ENCODE data around the gene MYL12A.

The MYL12A gene

DNA sequence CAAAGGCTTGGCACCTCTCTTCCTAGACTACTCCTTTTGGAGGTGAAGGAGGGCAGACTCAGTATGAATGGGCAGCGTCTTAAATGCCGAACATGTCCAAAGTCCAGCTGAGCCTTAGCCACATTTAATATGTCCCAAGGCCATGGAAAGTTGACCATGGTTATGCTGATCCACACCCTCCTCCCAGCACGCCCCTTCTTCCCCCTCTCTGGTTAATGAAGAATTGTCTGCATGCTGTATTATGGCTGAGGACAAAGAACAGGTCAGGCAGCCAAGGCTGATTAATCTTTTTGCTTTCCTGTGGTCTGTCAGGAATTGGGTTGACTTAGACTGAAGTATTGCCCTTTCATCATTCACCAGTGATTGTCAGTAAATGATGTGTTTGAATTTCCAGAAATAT, 22.0 kb upstream of the MYL12A start:
- DNase-seq, result no peak

- no peak for DNase-seq
Measured at GRCh38 chr18:3226048-3226447, 21.6 kb upstream of the MYL12A start.

GRCh38 chr18:3230401-3231334, 16.9 kb upstream of the MYL12A start:
- DNase-seq, result no peak

DNA sequence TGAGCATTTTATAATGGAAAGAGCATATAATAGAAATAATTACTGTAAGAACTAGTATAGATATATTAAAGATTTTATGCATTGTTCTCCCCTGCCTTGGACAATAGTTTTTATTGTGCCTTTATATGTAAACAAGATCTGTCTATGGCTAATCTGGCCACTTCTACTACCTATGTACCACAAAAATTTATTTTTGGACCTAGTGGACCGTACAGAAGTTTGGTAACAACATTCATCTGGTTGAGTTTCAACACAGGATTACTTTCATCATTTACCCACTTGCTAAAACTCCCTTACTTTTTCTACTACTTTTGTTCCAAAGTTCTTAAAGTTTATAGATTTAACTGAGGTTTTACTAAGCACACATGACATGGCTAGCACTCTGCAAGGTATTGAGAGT, 14.6 kb upstream of the MYL12A start:
- no peak for DNase-seq

DNA sequence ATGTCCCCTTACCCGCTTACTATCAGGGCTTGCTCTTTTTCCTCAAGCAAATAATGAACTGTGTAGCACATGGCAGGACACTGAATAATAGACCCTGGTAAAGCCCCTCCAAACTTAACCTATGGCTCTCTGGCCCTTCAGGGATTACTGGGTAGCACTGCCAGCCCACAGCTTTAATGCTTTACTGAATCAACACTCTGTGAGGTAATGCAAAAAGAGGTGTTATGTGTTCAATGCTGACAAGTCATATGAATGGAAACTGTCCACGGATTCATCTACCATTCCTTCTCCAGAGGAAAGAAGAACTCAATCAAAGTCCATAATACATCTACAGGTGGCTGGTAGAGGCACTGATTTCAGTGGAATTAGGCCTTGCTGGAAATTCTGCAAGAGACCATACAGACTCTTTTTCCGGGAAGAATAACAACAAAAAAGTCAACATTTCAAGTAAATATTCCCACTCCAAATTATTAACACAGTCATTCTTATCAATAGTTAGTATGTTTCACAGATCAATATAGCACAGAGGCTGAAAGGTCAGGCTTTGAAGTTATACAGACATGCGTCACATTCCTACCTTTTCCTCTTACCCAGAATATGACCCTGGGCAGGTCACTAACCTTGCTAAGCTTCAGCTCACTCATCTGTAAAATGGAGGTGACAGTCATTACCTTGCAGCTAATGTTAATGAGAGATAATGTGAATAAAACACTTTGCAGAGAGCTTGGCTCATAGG, 14.0 kb upstream of the MYL12A start:
- DNase-seq, result no peak

DNA sequence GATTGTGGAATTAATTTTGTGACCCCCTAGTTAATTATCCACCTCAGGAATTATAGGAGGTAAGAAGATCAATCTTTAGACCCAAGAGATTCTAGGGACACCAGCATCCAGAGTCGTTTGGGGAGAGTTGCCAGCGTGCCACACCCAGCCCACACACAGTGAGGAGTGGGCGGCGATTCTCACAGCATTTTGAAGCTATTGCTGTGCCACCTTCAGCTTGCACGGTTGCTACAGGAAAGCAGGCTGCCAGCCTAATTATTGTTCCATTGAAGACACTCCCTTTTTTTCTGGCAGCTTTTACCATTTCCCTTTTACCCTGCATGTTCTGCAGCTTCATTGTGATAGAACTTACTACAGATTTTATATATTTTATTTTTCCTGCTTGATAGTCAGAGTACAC, 13.1 kb upstream of the MYL12A start:
- DNase-seq, result no peak

DNA sequence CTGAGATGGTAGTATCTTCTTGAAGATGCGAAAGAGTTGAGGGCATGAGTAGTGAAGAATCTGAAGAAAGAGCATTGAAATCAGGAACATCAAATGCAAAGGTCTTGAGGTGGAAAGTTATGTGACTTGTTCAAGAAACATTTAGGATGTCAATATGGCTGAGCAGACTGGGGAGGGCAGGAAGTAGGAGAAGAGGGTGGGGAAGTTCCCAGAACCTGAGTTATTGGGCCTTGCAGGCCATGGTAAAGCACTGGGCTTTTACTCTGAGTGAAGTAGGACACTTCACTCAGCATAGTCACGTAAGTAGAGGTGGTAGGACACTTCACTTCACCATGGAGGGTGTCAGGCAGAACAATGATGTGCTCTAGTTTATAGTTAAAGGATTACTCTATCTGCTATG, 11.8 kb upstream of the MYL12A start:
- no peak for DNase-seq

GRCh38 chr18:3236470-3236869, 11.1 kb upstream of the MYL12A start:
- DNase-seq, result no peak

- DNase-seq, result no peak
Measured at GRCh38 chr18:3238742-3239141, 8.9 kb upstream of the MYL12A start.

DNA sequence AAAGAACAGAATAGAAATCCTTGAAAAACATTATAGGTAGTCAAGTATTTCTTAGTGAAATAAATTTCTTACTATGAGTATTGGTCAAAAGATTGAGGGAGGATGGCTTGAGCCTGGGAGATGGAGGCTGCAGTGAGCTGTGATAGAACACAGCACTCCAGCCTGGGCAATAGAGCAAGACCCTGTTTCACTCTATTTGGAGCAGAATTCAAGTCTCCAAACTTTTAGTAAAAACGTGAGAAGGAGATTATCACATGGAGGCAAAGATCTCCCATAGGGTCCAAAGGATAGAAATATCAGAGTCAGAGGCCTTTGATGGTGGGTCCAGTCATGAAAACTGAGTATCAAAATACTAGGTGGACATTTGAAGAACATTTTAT, 2.4 kb upstream of the MYL12A start:
- DNase-seq, result no peak

DNA sequence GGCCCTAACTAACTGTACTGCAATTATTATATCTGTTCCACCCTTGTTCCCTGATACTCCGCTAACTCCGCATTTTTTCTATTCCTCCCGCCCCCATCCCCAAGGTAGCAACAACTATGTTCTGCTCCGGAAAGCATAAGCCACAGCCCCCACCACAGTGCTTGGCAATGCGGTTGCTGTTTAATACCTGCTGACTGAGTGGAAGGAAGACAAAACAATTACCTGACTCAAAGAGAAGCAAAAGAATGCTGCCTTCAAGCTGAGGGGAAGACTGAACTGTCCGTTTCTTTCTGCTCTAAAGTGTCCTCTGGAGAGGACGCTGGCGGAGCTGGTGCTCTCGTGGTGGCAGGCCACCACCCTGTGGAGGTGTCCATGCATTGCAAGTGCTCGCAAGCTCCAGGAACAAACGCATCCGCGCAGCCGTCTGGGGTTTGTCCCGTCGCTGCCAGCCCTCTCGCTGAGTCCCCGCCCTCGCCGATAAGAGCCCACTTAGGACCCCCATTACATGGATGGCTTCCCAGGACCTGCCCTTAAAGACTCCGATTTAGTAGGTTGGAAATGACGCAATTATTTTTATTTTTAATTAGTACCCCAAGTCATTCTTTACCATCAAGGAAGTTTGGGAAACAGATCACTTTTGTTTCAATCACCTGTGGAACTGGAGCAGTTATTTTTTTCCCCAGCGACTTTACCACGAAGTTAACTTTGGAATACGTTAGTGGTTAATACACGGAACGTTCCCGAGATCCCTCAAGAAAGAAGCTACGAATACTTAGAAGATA, 1.6 kb upstream of the MYL12A start:
- DNase-seq, result peak; percentile 41 to 85

GRCh38 chr18:3246635-3247239, 864 bp upstream of the MYL12A start:
- peak in 1 of 2 experiments; percentile 29 for DNase-seq

GRCh38 chr18:3248062-3248657, 559 bp downstream of the MYL12A start:
- peak in 1 of 2 experiments; percentile 37 for DNase-seq

GRCh38 chr18:3248658-3249359, 1.2 kb downstream of the MYL12A start:
- peak in 1 of 2 experiments; percentile 5 for DNase-seq

- no peak for DNase-seq
Measured at GRCh38 chr18:3250237-3251107, 2.9 kb downstream of the MYL12A start.

- DNase-seq, result no peak
Measured at GRCh38 chr18:3251249-3251962, 3.8 kb downstream of the MYL12A start.

GRCh38 chr18:3251963-3252277, 4.3 kb downstream of the MYL12A start:
- DNase-seq, result no peak

GRCh38 chr18:3252843-3253242, 5.2 kb downstream of the MYL12A start:
- DNase-seq, result no peak

DNA sequence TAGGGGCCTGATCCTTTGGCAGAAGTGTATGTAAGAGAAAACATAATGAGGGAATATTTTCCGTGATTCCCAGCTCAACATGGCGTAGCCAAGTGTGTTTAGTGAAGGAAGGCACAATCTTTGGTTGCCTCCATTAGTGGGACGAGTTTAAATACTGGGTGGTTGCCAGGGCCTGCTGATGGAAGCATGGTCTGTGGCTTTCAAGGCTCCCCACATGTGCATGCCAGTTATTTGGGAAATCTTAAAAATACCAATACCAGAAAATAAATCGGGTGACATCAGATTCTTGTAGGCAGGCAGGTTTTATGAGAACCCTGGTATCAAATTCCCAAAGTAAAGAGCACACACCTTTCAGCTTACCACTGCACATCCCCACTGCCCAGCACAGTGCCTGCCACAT, 7.1 kb downstream of the MYL12A start:
- DNase-seq, result no peak

DNA sequence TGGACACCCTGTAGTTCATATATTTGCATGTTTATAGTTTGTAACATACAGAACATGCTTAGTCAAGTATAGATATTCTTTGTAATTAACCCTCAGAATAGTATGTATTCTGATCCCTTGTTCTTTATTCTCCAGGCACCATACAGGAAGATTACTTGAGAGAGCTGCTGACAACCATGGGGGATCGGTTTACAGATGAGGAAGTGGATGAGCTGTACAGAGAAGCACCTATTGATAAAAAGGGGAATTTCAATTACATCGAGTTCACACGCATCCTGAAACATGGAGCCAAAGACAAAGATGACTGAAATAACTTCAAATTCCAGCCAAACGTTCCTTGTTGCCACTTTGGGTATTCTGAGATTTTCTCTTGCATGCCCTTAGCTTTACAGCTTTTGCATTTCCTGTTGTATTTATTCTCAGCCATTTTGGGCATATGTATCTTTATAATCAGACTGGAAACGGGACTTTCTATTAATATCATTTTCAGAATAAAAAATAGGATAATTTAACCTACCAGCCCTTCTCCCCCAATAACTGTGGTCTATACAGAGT, 8.1 kb downstream of the MYL12A start:
- DNase-seq, result no peak
